Hepatocyte (in vitro differentiated cells): ENCODE measurements around the gene GDF11.

Source experiments
- EZH2 ChIP-seq: fragments of 200-600 bp; sonication (generic); IDR thresholded peaks from 2 replicates; pipeline ENCODE4 v1.6.1; 2016; ENCODE audit warnings: antibody characterized with exemption, mild to moderate bottlenecking, borderline replicate concordance
- TF ChIP-seq, protein P1 (sequence below): fragments of 200-600 bp; sonication (generic); IDR thresholded peaks from 2 replicates; pipeline ENCODE4 v1.5.1; 2016; ENCODE audit warnings: antibody characterized with exemption, mild to moderate bottlenecking; ENCODE audit not compliant: poor library complexity

DNA sequence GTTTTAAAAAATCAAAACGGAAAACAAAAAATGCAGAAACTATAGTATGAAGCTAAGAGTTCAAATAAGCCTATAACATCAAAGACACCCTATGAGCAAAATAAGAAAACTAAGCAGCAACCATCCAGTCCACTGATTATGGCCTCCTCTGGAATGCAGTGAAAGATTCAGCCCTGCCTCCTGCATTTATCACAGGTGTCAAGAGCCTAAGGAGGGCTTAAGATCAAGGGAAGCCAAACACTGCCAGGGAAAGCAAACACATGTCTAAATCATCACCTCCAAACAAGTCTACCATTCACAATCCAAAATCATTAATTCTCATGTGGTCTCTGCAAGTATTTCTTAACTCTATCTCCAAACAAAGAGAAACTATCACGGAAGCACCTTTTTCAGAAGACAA, 46.2 kb downstream of the GDF11 start:
- TF ChIP-seq, protein P1, sequence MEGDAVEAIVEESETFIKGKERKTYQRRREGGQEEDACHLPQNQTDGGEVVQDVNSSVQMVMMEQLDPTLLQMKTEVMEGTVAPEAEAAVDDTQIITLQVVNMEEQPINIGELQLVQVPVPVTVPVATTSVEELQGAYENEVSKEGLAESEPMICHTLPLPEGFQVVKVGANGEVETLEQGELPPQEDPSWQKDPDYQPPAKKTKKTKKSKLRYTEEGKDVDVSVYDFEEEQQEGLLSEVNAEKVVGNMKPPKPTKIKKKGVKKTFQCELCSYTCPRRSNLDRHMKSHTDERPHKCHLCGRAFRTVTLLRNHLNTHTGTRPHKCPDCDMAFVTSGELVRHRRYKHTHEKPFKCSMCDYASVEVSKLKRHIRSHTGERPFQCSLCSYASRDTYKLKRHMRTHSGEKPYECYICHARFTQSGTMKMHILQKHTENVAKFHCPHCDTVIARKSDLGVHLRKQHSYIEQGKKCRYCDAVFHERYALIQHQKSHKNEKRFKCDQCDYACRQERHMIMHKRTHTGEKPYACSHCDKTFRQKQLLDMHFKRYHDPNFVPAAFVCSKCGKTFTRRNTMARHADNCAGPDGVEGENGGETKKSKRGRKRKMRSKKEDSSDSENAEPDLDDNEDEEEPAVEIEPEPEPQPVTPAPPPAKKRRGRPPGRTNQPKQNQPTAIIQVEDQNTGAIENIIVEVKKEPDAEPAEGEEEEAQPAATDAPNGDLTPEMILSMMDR, result no peak
- no peak for TF ChIP-seq EZH2
